K562 (cell line): ENCODE data around the gene GULP1. TPM values are rescaled to one million over a fixed set of nuclear protein-coding genes. Genes with fewer than 3 reads are reported as not detected.
A peak's percentile ranks its signal among the peaks of the same experiment; 100 is the strongest.

Experiments
- ATAC-seq: fragments of 200-7000 bp; cut with Tn5 transposase; 3 replicates; pipeline ENCODE4 v1.9.1; 2020; ENCODE audit warnings: moderate library complexity
- BruUV-seq: library from RNA; stranded (reverse); fragments of 400-500 nt; replicated peaks from 2 replicates; lab custom pipeline; 2021; lab: Mats Ljungman, UMichigan
- CTCF ChIA-PET: fragments of 300-600 bp; formaldehyde crosslinking; extraction: SDS; loops from one replicate; lab custom pipeline; 2021; ENCODE audit warnings: low intra/inter-chr PET ratio; lab: Yijun Ruan, JAX
- POLR2A ChIA-PET: fragments of 300-600, 350-650 bp; sonication (Branson Sonifier 250); formaldehyde crosslinking; extraction: SDS; loops from one replicate; lab custom pipeline; 2021; ENCODE audit warnings: antibody characterized with exemption, inconsistent platforms; lab: Yijun Ruan, JAX
- DNase-seq, 4 experiments: peaks; one replicate each; pipeline versions ENCODE4 v3.0.0 to v3.0.0-alpha.2; 2011 to 2018; ENCODE audit warnings: low spot score in 3 of 4, mixed read lengths in 3 of 4; ENCODE audit errors: extremely low read depth in 1 of 4
- FAIRE-seq: peaks from 2 replicates; lab custom pipeline; 2011; peaks lifted over from hg19 to GRCh38; lab: Jason Lieb, UNC
- H2AFZ ChIP-seq: 2 replicates; pipeline ENCODE4 v1.6.0; 2011; ENCODE audit warnings: low read depth, low read length, control low read depth, inconsistent platforms
- H3K27ac ChIP-seq: fragments of 200-600 bp; 3 replicates; pipeline ENCODE4 v1.8.0; 2011; ENCODE audit warnings: low read depth, mild to moderate bottlenecking, control low read depth, inconsistent platforms, low read length, moderate library complexity, mixed read lengths; ENCODE audit errors: extremely low read depth
- H3K27me3 ChIP-seq, 2 experiments: fragments of 300-600 bp in 1 of 2; 2 replicates in 1 of 2; 3 replicates in 1 of 2; pipeline versions ENCODE4 v1.6.0 to v1.8.0; 2011; ENCODE audit warnings: inconsistent platforms in 2 of 2, low read length in 2 of 2, mild to moderate bottlenecking in 1 of 2, mixed read lengths in 1 of 2, moderate library complexity in 1 of 2; ENCODE audit not compliant: control insufficient read depth in 2 of 2, insufficient read depth in 2 of 2
- H3K36me3 ChIP-seq: fragments of 300-600 bp; 3 replicates; pipeline ENCODE4 v1.8.0; 2011; ENCODE audit warnings: mild to moderate bottlenecking, low read length, inconsistent platforms; ENCODE audit not compliant: control insufficient read depth, insufficient read depth
- H3K4me1 ChIP-seq, 2 experiments: fragments of 200-600 bp in 1 of 2; replicated peaks in 1 of 2; 2 replicates in 1 of 2; 3 replicates in 1 of 2; pipeline versions ENCODE4 v1.5.1 to v1.8.0; 2011; ENCODE audit warnings: inconsistent platforms in 2 of 2, low read length in 2 of 2, mild to moderate bottlenecking in 1 of 2, mixed read lengths in 1 of 2, moderate library complexity in 1 of 2; ENCODE audit not compliant: control insufficient read depth in 2 of 2, insufficient read depth in 2 of 2
- H3K4me2 ChIP-seq: 2 replicates; pipeline ENCODE4 v1.6.1; 2011; ENCODE audit warnings: low read length, control low read depth, inconsistent platforms, mixed read lengths; ENCODE audit not compliant: insufficient read depth
- H3K4me3 ChIP-seq: fragments of 200-600 bp; sonication (generic), shearing (Covaris generic); 2 replicates; pipeline ENCODE4 v1.5.1; 2016; ENCODE audit warnings: control low read depth, inconsistent platforms
- H3K79me2 ChIP-seq: fragments of 200-600 bp; 3 replicates; pipeline ENCODE4 v1.8.0; 2011; ENCODE audit warnings: low read length, inconsistent platforms; ENCODE audit not compliant: control insufficient read depth, insufficient read depth
- H3K9ac ChIP-seq, 2 experiments: 2 replicates each; pipeline versions ENCODE4 v1.6.0 to v1.6.1; 2011; ENCODE audit warnings: low read depth in 2 of 2, low read length in 2 of 2, control low read depth in 1 of 2, inconsistent platforms in 1 of 2, mild to moderate bottlenecking in 1 of 2, mixed read lengths in 1 of 2; ENCODE audit not compliant: insufficient read depth in 1 of 2
- H3K9me1 ChIP-seq: one replicate; pipeline ENCODE4 v1.6.0; 2011; ENCODE audit warnings: inconsistent platforms, mild to moderate bottlenecking, low read length, moderate library complexity; ENCODE audit not compliant: control insufficient read depth, insufficient read depth
- H3K9me3 ChIP-seq: replicated peaks from 2 replicates; pipeline ENCODE4 v1.5.1; 2011; ENCODE audit warnings: low read depth, low read length, inconsistent platforms; ENCODE audit not compliant: control insufficient read depth, insufficient read depth
- H4K20me1 ChIP-seq: replicated peaks from 2 replicates; pipeline ENCODE4 v1.6.1; 2011; ENCODE audit warnings: low read length, inconsistent platforms, mixed read lengths; ENCODE audit not compliant: control insufficient read depth, insufficient read depth
- POLR2AphosphoS5 ChIP-seq: IDR thresholded peaks from 2 replicates; pipeline ENCODE4 v1.6.1; 2011; ENCODE audit warnings: mild to moderate bottlenecking, low read depth, low read length, moderate library complexity; ENCODE audit not compliant: control insufficient read depth, insufficient read depth
- SMARCA4 ChIP-seq: fragments of 450-650 bp; IDR thresholded peaks from 2 replicates; pipeline ENCODE4 v1.6.1; 2016
- SNRNP70 ChIP-seq: fragments of 200-400 bp; formaldehyde crosslinking; optimal IDR thresholded peaks from 2 replicates; pipeline ENCODE3; 2017; ENCODE audit warnings: low read depth, low read length
- YY1 ChIP-seq, 3 experiments: IDR thresholded peaks; 2 replicates each; pipeline ENCODE4 v1.6.1; 2011; ENCODE audit warnings: low read length in 2 of 3, mild to moderate bottlenecking in 2 of 3, moderate library complexity in 2 of 3, borderline replicate concordance in 1 of 3, control low read depth in 1 of 3, low read depth in 1 of 3; ENCODE audit not compliant: insufficient read depth in 3 of 3, insufficient replicate concordance in 2 of 3, control insufficient read depth in 1 of 3, insufficient read length in 1 of 3; ENCODE audit errors: extremely low read depth in 1 of 3
- ZNF764 ChIP-seq: fragments of 250-450 bp; sonication (Bioruptor Pico); IDR thresholded peaks from 2 replicates; pipeline ENCODE4 v1.4.0; 2020; ENCODE audit warnings: low read depth, mild to moderate bottlenecking, moderate library complexity
- WGBS: fragments of 100-300 bp; shearing (Covaris generic); methylation state at CpG from one replicate; pipeline ENCODE4 v1.1.6; 2016; ENCODE audit warnings: low coverage, mixed read lengths; ENCODE audit not compliant: insufficient coverage; ENCODE audit errors: missing lambda C conversion rate; 5-methylcytosine and 5-hydroxymethylcytosine counted together
- in situ Hi-C: fragments of 300-500 bp; cut with MboI; formaldehyde crosslinking; loops from 4 replicates; pipeline ENCODE4 v1.15.0; 2018; ENCODE audit warnings: inconsistent platforms, mixed read lengths
- intact Hi-C: fragments of 100-400 bp; cut with micrococcal nuclease; formaldehyde crosslinking; loops from 2 replicates; pipeline ENCODE4 v1.14.2; 2022
- polyA plus RNA-seq, 8 experiments: library from polyadenylated mRNA; depleted of rRNA in 4 of 8; stranded (reverse) in 5 of 8; unstranded in 3 of 8; fragments of >200 nt; fragmentation: Nextera tagmentation in 2 of 8; fragmentation: Illumina TruSeq in 1 of 8; extraction: Ambion mirVana in 2 of 8; extraction: Trizol in 1 of 8; gene quantifications; 2 replicates each; pipeline versions ENCODE4 v1.2.1 to v1.2.3, GENCODE V29; 2011 to 2014; ENCODE audit warnings: inconsistent platforms in 1 of 8, missing spikeins in 1 of 8
- total RNA-seq, 7 experiments: library from RNA; depleted of rRNA in 6 of 7; stranded (reverse); fragments of >200 nt in 6 of 7; fragmentation: Illumina TruSeq in 2 of 7; extraction: Trizol in 2 of 7; gene quantifications; 2 replicates each; pipeline versions ENCODE4 v1.2.1 to v1.2.3, GENCODE V29; 2011 to 2021; ENCODE audit warnings: low replicate concordance in 1 of 7
- TF ChIP-seq, protein P1 (sequence below): fragments of 200-800 bp; sonication (Bioruptor generic); IDR thresholded peaks from 2 replicates; pipeline ENCODE4 v1.6.1; 2017; ENCODE audit warnings: missing genetic modification characterization, missing compliant biosample characterization
- TF ChIP-seq, protein P2 (sequence below): sonication (generic); formaldehyde crosslinking; IDR thresholded peaks from 2 replicates; pipeline ENCODE4 v1.8.0; 2022; ENCODE audit warnings: mild to moderate bottlenecking, missing genetic modification reagents
- TF ChIP-seq, protein P3 (sequence below), 3 experiments: fragments of 200-800 bp in 1 of 3; fragments of 250-450 bp in 1 of 3; fragments of 450-650 bp in 1 of 3; sonication (Bioruptor Pico) in 1 of 3; sonication (Bioruptor generic) in 1 of 3; formaldehyde crosslinking in 1 of 3; IDR thresholded peaks; 2 replicates each; pipeline versions ENCODE4 v1.6.1 to v1.8.0; 2016 to 2022; ENCODE audit warnings: mild to moderate bottlenecking in 2 of 3, missing genetic modification characterization in 2 of 3, missing compliant biosample characterization in 1 of 3, moderate library complexity in 1 of 3
- TF ChIP-seq, protein P4 (sequence below): sonication (generic); formaldehyde crosslinking; IDR thresholded peaks from 2 replicates; pipeline ENCODE4 v1.8.0; 2022; ENCODE audit warnings: mild to moderate bottlenecking, missing genetic modification reagents

Gene GULP1
- total and polyA plus RNA-seq, 9 of the 15 experiments (the other 6 are each of a cell fraction or from before 2014, with no cell fraction given): 8.5 to 25.3 (median 19.5) TPM

DNA sequence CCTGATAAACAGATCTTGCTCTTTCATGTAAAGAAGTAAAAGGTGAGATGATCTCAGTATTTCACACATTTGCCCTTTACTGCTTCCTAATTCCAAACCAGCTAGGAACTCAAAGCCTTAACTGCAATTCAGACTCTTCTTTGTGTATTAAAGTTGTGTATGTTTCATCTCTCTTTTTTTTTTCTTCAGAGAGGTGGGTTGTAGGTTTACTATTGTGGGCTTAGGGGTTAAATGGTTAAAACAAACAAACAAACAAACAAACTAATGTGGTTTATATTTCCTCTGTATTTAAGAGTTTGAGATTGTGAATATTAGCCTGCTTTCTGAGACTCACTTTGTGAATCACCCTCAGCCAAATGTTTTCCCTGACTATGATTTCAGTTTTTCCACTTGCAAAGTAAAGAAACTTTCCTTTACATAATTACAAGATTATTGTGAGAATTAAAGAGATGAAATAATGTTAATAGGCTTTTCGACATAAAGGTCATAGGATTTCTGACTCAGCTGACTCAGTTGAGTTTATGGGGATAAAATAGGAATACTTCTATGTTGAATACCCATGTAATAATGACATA, 2.8 kb downstream of the GULP1 start:
- 14% methylated on average over 1 of the region's 1 CpG for WGBS
- POLR2A ChIA-PET: interaction anchor here (1.0 to 3.4 kb wide), 2 partner anchors 8 to 15 kb away, joined by 3 to 14 read pairs; no protein-coding TSS in a partner anchor
- no peaks in the 10 kb centered on the region for H3K27me3 ChIP-seq
- H3K79me2 ChIP-seq: peaks cover 72% of the 10 kb centered on the region
- CTCF ChIA-PET: no interaction called here
- peak overlapping the region; percentile 96 for H3K27ac ChIP-seq
- in situ Hi-C loops: loop anchor here (5.0 kb wide), 1 partner anchor 68 kb away; no protein-coding TSS in a partner anchor
- no peak for FAIRE-seq
- intact Hi-C loops: loop anchor here (2.0 to 10.0 kb wide), 4 partner anchors 28 to 1150 kb away; partner anchors contain the start of gene WDR75
- BruUV-seq: no TSS peak
- peak overlapping the region; percentile 3; the same call in 1 of the 2 replicates for H2AFZ ChIP-seq
- H4K20me1 ChIP-seq: no peaks in the 10 kb centered on the region
- H3K4me2 ChIP-seq: peak overlapping the region; percentile 99
- no peak for ATAC-seq
- no peaks in the 10 kb centered on the region for H3K36me3 ChIP-seq
- H3K4me3 ChIP-seq: peak overlapping the region; percentile 75
- no peaks in the 10 kb centered on the region; the same call in 1 of the 2 replicates for H3K9me3 ChIP-seq
- H3K9me1 ChIP-seq: no peaks in the 10 kb centered on the region
- peaks cover 0 to 15% of the 10 kb centered on the region in 2 experiments; a peak in 3 of 5 replicates for H3K4me1 ChIP-seq
- H3K9ac ChIP-seq: peak overlapping the region in 1 of 2 experiments; percentile 82; a peak in 3 of 4 replicates
- no peak for DNase-seq
- TF ChIP-seq POLR2AphosphoS5 (no peak), SMARCA4 (no peak), SNRNP70 (no peak), ZNF764 (CRISPR knock-in tag) (no peak), YY1 (IDR thresholded peaks at IDR 0.05; ENCODE audit: borderline replicate concordance in 1 of 3, control insufficient read depth in 1 of 3, extremely low read depth in 1 of 3, insufficient read depth in 3 of 3, insufficient read length in 1 of 3, insufficient replicate concordance in 2 of 3, low read depth in 1 of 3, low read length in 2 of 3) (no peak)
- TF ChIP-seq, protein P1, sequence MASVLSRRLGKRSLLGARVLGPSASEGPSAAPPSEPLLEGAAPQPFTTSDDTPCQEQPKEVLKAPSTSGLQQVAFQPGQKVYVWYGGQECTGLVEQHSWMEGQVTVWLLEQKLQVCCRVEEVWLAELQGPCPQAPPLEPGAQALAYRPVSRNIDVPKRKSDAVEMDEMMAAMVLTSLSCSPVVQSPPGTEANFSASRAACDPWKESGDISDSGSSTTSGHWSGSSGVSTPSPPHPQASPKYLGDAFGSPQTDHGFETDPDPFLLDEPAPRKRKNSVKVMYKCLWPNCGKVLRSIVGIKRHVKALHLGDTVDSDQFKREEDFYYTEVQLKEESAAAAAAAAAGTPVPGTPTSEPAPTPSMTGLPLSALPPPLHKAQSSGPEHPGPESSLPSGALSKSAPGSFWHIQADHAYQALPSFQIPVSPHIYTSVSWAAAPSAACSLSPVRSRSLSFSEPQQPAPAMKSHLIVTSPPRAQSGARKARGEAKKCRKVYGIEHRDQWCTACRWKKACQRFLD: no peak
- TF ChIP-seq, protein P2, sequence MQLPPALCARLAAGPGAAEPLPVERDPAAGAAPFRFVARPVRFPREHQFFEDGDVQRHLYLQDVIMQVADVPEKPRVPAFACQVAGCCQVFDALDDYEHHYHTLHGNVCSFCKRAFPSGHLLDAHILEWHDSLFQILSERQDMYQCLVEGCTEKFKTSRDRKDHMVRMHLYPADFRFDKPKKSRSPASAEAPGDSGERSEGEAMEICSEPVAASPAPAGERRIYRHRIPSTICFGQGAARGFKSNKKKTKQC (CRISPR knock-in tag): no peak
- TF ChIP-seq, protein P3, sequence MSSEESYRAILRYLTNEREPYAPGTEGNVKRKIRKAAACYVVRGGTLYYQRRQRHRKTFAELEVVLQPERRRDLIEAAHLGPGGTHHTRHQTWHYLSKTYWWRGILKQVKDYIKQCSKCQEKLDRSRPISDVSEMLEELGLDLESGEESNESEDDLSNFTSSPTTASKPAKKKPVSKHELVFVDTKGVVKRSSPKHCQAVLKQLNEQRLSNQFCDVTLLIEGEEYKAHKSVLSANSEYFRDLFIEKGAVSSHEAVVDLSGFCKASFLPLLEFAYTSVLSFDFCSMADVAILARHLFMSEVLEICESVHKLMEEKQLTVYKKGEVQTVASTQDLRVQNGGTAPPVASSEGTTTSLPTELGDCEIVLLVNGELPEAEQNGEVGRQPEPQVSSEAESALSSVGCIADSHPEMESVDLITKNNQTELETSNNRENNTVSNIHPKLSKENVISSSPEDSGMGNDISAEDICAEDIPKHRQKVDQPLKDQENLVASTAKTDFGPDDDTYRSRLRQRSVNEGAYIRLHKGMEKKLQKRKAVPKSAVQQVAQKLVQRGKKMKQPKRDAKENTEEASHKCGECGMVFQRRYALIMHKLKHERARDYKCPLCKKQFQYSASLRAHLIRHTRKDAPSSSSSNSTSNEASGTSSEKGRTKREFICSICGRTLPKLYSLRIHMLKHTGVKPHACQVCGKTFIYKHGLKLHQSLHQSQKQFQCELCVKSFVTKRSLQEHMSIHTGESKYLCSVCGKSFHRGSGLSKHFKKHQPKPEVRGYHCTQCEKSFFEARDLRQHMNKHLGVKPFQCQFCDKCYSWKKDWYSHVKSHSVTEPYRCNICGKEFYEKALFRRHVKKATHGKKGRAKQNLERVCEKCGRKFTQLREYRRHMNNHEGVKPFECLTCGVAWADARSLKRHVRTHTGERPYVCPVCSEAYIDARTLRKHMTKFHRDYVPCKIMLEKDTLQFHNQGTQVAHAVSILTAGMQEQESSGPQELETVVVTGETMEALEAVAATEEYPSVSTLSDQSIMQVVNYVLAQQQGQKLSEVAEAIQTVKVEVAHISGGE (CRISPR knock-in tag; IDR thresholded peaks at IDR 0.05): no peak
- TF ChIP-seq, protein P4, sequence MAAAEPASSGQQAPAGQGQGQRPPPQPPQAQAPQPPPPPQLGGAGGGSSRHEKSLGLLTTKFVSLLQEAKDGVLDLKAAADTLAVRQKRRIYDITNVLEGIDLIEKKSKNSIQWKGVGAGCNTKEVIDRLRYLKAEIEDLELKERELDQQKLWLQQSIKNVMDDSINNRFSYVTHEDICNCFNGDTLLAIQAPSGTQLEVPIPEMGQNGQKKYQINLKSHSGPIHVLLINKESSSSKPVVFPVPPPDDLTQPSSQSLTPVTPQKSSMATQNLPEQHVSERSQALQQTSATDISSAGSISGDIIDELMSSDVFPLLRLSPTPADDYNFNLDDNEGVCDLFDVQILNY (CRISPR knock-in tag): no peak
